Activated CD4-positive, alpha-beta T cell treated with anti-CD3 and anti-CD28 coated beads for 1 hour (primary cell): Measurements from ENCODE around the gene PRR3.

ENCODE experiments used
- DNase-seq: peaks from one replicate; pipeline ENCODE4 v3.0.0-alpha.2; 2020

The PRR3 gene

GRCh38 chr6:30573113-30573512 lies 16.0 kb downstream of the PRR3 start:
- DNase-seq = no peak

DNA sequence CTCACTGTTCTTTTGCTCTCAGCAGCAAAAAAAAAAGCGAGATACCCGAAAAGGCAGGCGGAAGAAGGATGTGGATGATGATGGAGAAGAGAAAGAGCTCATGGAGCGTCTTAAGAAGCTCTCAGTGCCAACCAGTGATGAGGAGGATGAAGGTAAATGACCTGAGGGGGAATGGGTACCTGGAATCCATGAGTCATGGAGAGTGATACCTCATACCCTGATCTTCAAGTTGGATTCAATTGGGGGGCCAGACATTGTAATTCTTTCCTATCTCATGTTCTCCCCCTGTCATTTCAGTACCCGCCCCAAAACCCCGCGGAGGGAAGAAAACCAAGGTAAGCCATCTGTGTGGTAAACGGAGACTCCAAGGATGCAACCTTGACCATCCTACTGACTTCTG lies 21.0 kb downstream of the PRR3 start:
- DNase-seq = no peak

GRCh38 chr6:30583921-30584320 lies 26.8 kb downstream of the PRR3 start:
- no peak for DNase-seq

GRCh38 chr6:30589754-30590358 lies 32.8 kb downstream of the PRR3 start:
- DNase-seq = no peak

- DNase-seq = no peak
Observed at GRCh38 chr6:30590509-30590908, 33.4 kb downstream of the PRR3 start.

- no peak for DNase-seq
Observed at GRCh38 chr6:30591008-30591407, 33.9 kb downstream of the PRR3 start.

DNA sequence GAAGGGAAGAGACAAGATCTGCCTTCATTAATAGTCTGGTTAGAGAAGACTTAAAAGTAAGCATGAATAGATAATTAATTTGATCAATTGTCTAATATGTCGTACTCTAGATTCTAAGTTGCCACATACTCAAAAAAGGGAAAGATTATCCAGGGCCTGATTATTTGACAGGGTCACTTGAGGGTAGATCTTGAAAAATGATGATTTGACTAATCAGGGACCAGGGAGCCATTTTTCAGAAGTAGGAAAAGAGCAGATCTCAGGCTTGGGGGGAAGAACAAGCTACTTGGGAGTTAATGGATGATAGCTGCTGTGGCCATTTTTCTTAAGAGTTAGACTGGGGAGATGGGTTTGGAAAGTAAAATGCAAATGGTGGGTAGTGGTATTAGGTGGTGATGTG lies 35.2 kb downstream of the PRR3 start:
- DNase-seq = no peak

DNA sequence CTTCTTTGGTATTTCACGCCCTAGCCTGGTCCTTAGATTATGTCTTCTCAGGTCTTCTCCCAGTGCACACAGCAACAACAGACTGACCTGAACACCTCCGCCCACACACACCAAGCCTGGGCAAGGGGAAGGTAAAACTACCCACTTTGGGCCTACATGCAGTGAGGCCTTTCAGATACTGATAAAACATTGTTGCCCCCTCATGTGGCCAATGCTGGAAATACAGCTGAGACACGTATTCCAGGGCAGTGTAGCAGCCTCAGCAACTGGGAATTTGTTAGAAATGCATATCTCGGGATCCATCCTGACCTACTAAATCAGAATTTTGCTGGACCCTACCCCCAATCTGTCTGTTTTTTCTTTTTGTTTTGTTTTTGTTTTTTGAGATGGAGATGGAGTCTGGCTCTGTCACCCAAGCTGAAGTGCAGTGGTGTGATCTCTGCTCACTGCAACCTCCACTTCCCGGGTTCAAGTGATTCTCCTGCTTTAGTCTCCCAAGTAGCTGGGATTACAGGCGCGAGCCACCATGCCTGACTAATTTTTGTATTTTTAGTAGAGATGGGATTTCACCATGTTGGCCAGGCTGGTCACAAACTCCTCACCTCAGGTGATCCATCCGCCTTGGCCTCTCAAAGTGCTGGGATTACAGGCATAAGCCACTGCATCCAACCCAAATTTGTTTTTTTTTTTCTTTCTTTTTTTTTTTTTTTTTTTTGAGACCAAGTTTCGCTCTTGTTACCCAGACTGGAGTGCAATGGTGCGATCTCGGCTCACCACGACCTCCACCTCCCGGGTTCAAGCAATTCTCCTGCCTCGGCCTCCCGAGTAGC lies 40.4 kb downstream of the PRR3 start:
- peak; percentile 67 for DNase-seq

GRCh38 chr6:30598912-30599624 lies 42.0 kb downstream of the PRR3 start:
- no peak for DNase-seq

- DNase-seq = no peak
Observed at GRCh38 chr6:30599625-30600324, 42.7 kb downstream of the PRR3 start.

- no peak for DNase-seq
Observed at GRCh38 chr6:30600451-30600961, 43.4 kb downstream of the PRR3 start.

DNA sequence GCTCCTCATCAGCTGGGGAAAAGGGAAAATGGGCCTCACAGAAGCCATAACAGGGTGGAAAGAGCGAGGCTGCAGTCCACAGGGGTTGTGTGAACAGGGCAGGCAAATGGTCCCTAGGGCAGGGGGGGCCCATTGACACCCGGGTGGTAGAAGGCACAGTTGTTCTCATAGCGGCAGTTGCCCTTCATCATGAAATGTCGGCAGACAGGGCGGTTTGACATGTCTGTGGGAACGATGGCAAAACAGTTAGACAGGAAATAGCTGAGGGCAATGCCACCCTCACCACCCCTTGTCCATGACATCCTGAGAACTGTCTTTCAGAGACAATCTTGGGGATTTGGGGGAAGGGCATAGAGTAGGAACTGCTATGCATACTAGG lies 44.3 kb downstream of the PRR3 start:
- no peak for DNase-seq

GRCh38 chr6:30601815-30602641 lies 44.9 kb downstream of the PRR3 start:
- no peak for DNase-seq

GRCh38 chr6:30603961-30604360 lies 46.9 kb downstream of the PRR3 start:
- no peak for DNase-seq

- DNase-seq = no peak
Observed at GRCh38 chr6:30610065-30610464, 53.0 kb downstream of the PRR3 start.

GRCh38 chr6:30611150-30611855 lies 54.2 kb downstream of the PRR3 start:
- DNase-seq = no peak

DNA sequence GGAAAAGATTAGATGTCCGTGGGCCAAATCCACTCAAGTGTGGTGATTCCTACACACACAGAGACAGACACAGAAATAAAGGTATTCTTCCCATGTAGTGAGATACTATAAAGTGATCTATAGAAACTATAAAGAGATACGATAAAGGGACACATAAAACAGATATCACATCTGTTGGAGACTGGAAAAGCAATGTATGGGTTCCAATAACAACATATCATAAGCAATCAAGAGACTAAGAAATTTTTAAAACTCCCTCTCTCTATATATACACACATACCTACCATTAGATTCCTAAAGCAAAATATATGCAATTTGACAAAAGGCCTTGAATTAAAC lies 54.7 kb downstream of the PRR3 start:
- DNase-seq = no peak

DNA sequence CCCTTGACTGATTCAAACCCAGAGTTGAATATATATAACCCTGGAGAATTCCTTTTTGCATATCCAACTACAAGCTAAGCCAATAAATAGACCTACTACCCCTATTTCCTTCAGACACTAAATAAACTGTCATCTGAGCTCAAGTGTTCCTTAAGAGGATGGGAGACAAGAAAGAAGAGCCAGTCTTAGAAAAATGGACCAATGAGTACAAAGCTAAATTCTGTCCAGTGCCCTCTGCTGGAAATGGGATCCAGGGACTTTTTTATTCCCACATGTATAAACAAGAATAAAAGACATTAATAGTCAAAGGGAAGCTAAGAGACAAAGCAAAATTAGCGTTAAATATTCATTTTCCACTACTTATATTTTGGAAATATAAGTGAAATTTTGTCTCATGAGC lies 55.1 kb downstream of the PRR3 start:
- DNase-seq = no peak

DNA sequence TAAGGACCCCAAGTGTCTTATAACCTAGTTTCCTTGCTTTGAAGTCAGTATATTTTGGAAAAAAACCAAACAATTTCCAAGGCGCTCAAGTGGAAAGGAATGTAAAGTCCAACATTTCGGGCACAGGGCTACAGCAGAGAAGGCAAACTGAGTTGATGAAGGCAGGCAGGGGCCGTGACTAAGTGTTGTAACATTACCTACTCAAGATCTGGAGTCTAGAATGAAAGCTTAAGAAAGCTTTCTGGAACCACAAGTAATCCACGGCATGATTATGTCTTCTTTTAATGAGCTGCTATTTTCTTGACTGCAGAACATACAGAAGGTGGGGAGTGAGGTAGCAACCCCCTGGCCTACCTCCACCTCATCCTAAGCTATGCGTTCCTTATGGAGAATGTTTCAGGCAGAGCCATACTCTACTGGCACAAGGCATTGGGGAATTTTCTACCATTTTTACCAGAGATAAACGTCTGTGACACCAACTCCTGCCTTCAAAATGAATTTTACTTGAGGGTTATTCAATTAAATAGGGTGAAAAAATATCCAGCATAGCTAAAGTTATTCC lies 55.7 kb downstream of the PRR3 start:
- no peak for DNase-seq
